ENCODE data around the gene GALNT16.

GALNT16 gene

DNA sequence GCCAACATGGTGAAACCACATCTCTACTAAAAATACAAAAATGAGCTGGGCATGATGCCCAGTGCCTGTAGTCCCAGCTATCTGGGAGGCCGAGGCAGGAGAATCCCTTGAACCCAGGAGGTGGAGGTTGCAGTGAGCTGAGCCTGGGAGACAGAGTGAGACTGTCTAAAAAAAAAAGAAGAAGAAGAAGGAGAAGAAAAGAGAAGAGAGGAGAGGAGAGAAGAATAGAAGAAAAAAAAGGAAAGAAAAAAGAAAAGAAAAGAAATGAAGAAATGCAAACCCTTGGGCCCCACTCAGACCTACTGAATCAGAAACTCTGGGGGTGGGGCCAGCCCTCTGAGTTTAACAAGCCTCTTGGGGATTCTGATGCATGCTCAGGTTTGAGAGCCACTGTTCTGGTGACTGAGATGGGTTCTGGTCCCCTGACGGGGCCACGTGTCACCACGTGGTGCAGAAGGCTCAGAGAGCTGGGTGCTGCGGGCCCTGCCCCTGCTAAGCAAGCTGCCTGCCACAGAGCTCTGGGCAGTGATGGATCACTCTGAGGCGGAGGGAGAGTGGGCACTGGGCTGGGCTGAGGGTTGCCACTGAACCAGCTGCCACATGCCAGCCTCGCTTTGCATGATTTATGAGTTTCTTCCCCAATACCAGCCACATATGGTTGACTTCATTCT lies 100.6 kb downstream of the GALNT16 start:
- TF ChIP-seq MAX (IDR thresholded peaks at IDR 0.05) (no peak), EGR1 (IDR thresholded peaks at IDR 0.05) (no peak), FOXM1 (IDR thresholded peaks at IDR 0.05; ENCODE audit: borderline replicate concordance, low read depth) (no peak), TEAD4 (IDR thresholded peaks at IDR 0.05) (no peak), ZBTB7A (IDR thresholded peaks at IDR 0.05; ENCODE audit: low read depth) (no peak), CEBPB (IDR thresholded peaks at IDR 0.05) (no peak), CREB1 (IDR thresholded peaks at IDR 0.05; ENCODE audit: low read depth) (no peak), NFIC (IDR thresholded peaks at IDR 0.05) (no peak), RAD21 (IDR thresholded peaks at IDR 0.05; ENCODE audit: low read depth) (no peak), TAF1 (IDR thresholded peaks at IDR 0.05; ENCODE audit: low read depth) (no peak), YY1 (IDR thresholded peaks at IDR 0.05; ENCODE audit: low read depth) (no peak), TCF12 (IDR thresholded peaks at IDR 0.05; ENCODE audit: low read depth) (no peak), REST (IDR thresholded peaks at IDR 0.05; ENCODE audit: low read depth) (no peak), EP300 (IDR thresholded peaks at IDR 0.05; ENCODE audit: borderline replicate concordance) (no peak)
- TF ChIP-seq, protein P1, sequence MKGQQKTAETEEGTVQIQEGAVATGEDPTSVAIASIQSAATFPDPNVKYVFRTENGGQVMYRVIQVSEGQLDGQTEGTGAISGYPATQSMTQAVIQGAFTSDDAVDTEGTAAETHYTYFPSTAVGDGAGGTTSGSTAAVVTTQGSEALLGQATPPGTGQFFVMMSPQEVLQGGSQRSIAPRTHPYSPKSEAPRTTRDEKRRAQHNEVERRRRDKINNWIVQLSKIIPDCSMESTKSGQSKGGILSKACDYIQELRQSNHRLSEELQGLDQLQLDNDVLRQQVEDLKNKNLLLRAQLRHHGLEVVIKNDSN (IDR thresholded peaks at IDR 0.05): no peak

- no peak for TF ChIP-seq FOXM1 (IDR thresholded peaks at IDR 0.05; ENCODE audit: borderline replicate concordance, low read depth)
- no peak for TF ChIP-seq TEAD4 (IDR thresholded peaks at IDR 0.05)
- TF ChIP-seq RAD21 (IDR thresholded peaks at IDR 0.05; ENCODE audit: low read depth): peak; percentile 41; the same call in 1 of the 2 replicates
Measured at GRCh38 chr14:69363055-69363454, 103.1 kb downstream of the GALNT16 start.

DNA sequence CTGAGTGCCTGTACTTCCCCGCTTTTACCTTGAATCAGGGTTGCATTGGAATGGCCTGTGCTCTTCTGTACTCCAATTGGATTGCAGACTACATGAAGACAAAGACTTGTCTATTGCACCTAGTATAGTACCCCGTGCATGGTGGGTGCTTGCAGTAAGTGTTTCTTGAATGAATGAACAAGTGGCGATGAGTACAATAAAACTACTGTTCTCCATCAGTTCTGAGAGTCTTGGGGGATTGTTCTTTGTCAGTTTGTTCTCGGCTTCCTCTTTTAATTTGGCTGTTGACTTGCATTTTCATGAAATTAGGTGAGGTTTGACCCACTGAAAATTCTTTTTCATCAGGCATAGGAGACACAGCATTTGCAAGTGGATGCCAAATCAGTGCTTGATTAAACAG lies 104.0 kb downstream of the GALNT16 start:
- TF ChIP-seq REST (IDR thresholded peaks at IDR 0.05; ENCODE audit: low read depth): no peak
- no peak for TF ChIP-seq EP300 (IDR thresholded peaks at IDR 0.05; ENCODE audit: borderline replicate concordance)
- no peak for TF ChIP-seq TCF12 (IDR thresholded peaks at IDR 0.05; ENCODE audit: low read depth)
- no peak for TF ChIP-seq EGR1 (IDR thresholded peaks at IDR 0.05)
- TF ChIP-seq RAD21 (IDR thresholded peaks at IDR 0.05; ENCODE audit: low read depth): no peak
- no peak for TF ChIP-seq CREB1 (IDR thresholded peaks at IDR 0.05; ENCODE audit: low read depth)
- no peak for TF ChIP-seq MAX (IDR thresholded peaks at IDR 0.05)
- TF ChIP-seq NFIC (IDR thresholded peaks at IDR 0.05): no peak
- TF ChIP-seq FOXM1 (IDR thresholded peaks at IDR 0.05; ENCODE audit: borderline replicate concordance, low read depth): no peak
- TF ChIP-seq TAF1 (IDR thresholded peaks at IDR 0.05; ENCODE audit: low read depth): no peak
- no peak for TF ChIP-seq YY1 (IDR thresholded peaks at IDR 0.05; ENCODE audit: low read depth)

DNA sequence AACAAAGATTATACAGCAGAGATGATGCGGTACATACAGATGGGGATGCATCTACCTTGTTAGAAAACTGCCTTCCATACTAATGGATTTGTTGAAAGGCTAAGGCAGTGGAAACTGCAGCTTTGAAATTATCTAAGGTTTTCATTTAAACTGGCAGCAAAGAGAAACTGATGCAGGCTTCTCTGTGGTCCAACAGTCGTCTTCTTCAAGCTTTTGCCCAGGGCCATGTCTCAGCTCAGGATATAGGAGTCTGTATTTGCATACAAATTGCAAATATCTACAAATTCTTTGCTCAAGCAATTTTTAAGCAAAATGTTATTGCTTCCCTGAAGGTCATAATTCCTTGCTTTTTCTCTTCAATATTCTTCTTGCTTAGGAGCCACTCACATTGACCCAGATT lies 104.4 kb downstream of the GALNT16 start:
- TF ChIP-seq FOXM1 (IDR thresholded peaks at IDR 0.05; ENCODE audit: borderline replicate concordance, low read depth) (no peak), EGR1 (IDR thresholded peaks at IDR 0.05) (no peak), TCF12 (IDR thresholded peaks at IDR 0.05; ENCODE audit: low read depth) (no peak), REST (IDR thresholded peaks at IDR 0.05; ENCODE audit: low read depth) (no peak), MAX (IDR thresholded peaks at IDR 0.05) (no peak), ZBTB7A (IDR thresholded peaks at IDR 0.05; ENCODE audit: low read depth) (no peak), YY1 (IDR thresholded peaks at IDR 0.05; ENCODE audit: low read depth) (no peak), TEAD4 (IDR thresholded peaks at IDR 0.05) (no peak), TAF1 (IDR thresholded peaks at IDR 0.05; ENCODE audit: low read depth) (no peak)
- TF ChIP-seq, protein P1 (IDR thresholded peaks at IDR 0.05): no peak

Data from Ishikawa (cell line).